Neural progenitor cell (in vitro differentiated cells): ENCODE results near the gene NKG7.

Experiments used
- EZH2 ChIP-seq: fragments of 200-600 bp; sonication (generic); IDR thresholded peaks from 2 replicates; pipeline ENCODE4 v1.6.1; 2017; ENCODE audit warnings: antibody characterized with exemption, mild to moderate bottlenecking, moderate library complexity
- EZH2phosphoT487 ChIP-seq: fragments of 200-600 bp; sonication (generic); IDR thresholded peaks from 2 replicates; pipeline ENCODE4 v1.6.1; 2017; ENCODE audit warnings: antibody characterized with exemption
- TF ChIP-seq, protein P1 (sequence below): fragments of 200-600 bp; sonication (generic); IDR thresholded peaks from 2 replicates; pipeline ENCODE4 v1.5.1; 2017; ENCODE audit warnings: antibody characterized with exemption, mild to moderate bottlenecking

DNA sequence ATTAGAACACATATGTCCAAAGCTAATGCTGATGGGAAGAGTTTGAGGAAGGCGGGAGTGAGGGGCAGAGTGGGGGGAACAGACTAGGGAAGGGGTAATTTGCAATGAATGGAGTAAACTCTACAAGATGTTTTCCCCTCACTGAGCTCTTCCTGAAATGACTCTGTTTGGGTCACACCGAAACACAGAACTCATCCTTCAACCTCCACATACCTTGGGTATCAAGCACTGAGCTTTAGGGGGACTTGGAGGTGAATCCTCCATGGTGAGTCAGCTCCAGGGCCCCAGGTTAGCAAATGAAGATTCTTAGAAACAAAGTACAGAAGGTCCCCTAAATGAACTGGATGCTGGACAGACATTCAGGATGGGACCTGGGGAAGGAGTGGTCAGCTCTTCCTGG, 46.3 kb upstream of the NKG7 start:
- no peak for TF ChIP-seq EZH2phosphoT487
- TF ChIP-seq, protein P1, sequence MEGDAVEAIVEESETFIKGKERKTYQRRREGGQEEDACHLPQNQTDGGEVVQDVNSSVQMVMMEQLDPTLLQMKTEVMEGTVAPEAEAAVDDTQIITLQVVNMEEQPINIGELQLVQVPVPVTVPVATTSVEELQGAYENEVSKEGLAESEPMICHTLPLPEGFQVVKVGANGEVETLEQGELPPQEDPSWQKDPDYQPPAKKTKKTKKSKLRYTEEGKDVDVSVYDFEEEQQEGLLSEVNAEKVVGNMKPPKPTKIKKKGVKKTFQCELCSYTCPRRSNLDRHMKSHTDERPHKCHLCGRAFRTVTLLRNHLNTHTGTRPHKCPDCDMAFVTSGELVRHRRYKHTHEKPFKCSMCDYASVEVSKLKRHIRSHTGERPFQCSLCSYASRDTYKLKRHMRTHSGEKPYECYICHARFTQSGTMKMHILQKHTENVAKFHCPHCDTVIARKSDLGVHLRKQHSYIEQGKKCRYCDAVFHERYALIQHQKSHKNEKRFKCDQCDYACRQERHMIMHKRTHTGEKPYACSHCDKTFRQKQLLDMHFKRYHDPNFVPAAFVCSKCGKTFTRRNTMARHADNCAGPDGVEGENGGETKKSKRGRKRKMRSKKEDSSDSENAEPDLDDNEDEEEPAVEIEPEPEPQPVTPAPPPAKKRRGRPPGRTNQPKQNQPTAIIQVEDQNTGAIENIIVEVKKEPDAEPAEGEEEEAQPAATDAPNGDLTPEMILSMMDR, result no peak
- no peak for TF ChIP-seq EZH2
